Cerebellar nuclear complex (tissue), 1 donor: ENCODE results near the gene MVP.
"Not testable (repeated sequence)": the region's sequence is repeated elsewhere in the genome, so short reads cannot be mapped to it uniquely, and the experiment has no call there.

Experiments
- DNase-seq, 2 experiments: peaks; one replicate each; lab custom pipeline; 2025; lab: John Stamatoyannopoulos, UW

The MVP gene

GRCh38 chr16:29875206-29875605 is 54.9 kb downstream of the MVP start:
- no peak for DNase-seq

GRCh38 chr16:29876217-29876593 is 55.9 kb downstream of the MVP start:
- no peak for DNase-seq

GRCh38 chr16:29876594-29877249 is 56.5 kb downstream of the MVP start:
- no peak for DNase-seq

- no peak for DNase-seq
Observed at GRCh38 chr16:29877266-29877961, 57.2 kb downstream of the MVP start.

- DNase-seq: no peak
Observed at GRCh38 chr16:29878172-29878571, 57.9 kb downstream of the MVP start.

GRCh38 chr16:29881050-29881449 is 60.8 kb downstream of the MVP start:
- no peak for DNase-seq

- DNase-seq: no peak
Observed at GRCh38 chr16:29883987-29884386, 63.7 kb downstream of the MVP start.

GRCh38 chr16:29889372-29889771 is 69.1 kb downstream of the MVP start:
- DNase-seq: not testable (repeated sequence)

GRCh38 chr16:29891525-29892457 is 71.5 kb downstream of the MVP start:
- no peak for DNase-seq

GRCh38 chr16:29892458-29892813 is 72.2 kb downstream of the MVP start:
- no peak for DNase-seq

- no peak for DNase-seq
Observed at GRCh38 chr16:29893553-29893952, 73.3 kb downstream of the MVP start.

- DNase-seq: no peak
Observed at GRCh38 chr16:29894352-29894751, 74.1 kb downstream of the MVP start.

- DNase-seq: no peak
Observed at GRCh38 chr16:29896841-29897240, 76.6 kb downstream of the MVP start.

GRCh38 chr16:29897333-29897732 is 77.1 kb downstream of the MVP start:
- DNase-seq: no peak
